Colonic mucosa (tissue), 4 donors: Measurements from ENCODE around the gene ATL1. TPM values are rescaled to one million over a fixed set of nuclear protein-coding genes. Genes with fewer than 3 reads are reported as not detected.

Source experiments
- DNase-seq: peaks from one replicate; pipeline ENCODE4 v3.0.0-alpha.2; 2020
- H3K27ac ChIP-seq: fragments of 200-600 bp; one replicate; pipeline ENCODE4 v1.8.0; 2021
- H3K27me3 ChIP-seq: fragments of 200-600 bp; one replicate; pipeline ENCODE4 v1.8.0; 2021
- H3K36me3 ChIP-seq: fragments of 200-600 bp; one replicate; pipeline ENCODE4 v1.8.0; 2021
- H3K4me1 ChIP-seq: fragments of 200-600 bp; one replicate; pipeline ENCODE4 v1.8.0; 2021; ENCODE audit warnings: mild to moderate bottlenecking
- H3K4me3 ChIP-seq: fragments of 200-600 bp; one replicate; pipeline ENCODE4 v1.8.0; 2021
- H3K9ac ChIP-seq, 2 donors: one replicate each; pipeline ENCODE4 v1.7.0; 2013; ENCODE audit warnings: control low read depth in 2 of 2, low read depth in 2 of 2, low read length in 2 of 2
- H3K9me3 ChIP-seq: fragments of 200-600 bp; one replicate; pipeline ENCODE4 v1.8.0; 2021
- CTCF ChIP-seq: fragments of 200-600 bp; IDR thresholded peaks from one replicate; pipeline ENCODE4 v1.8.0; 2022; ENCODE audit warnings: antibody characterized with exemption, mild to moderate bottlenecking
- intact Hi-C: fragments of 100-400 bp; cut with DNase I; formaldehyde crosslinking; loops from one replicate; pipeline ENCODE4 v1.14.1; 2022
- total RNA-seq, 2 donors: library from RNA; stranded (reverse); fragmentation: NEBNext Ultra II Directional in 1 of 2; extraction: Animal tissue kit (Norgen Biotek cat#: 25700) in 1 of 2; gene quantifications; one replicate each; pipeline ENCODE4 v1.2.1, GENCODE V29; 2021
- donor health status: healthy.
- donor health status: DM: no; HTN: no; CAD: no.
- donor health status: DM: no; HTN: no; CAD: no.

The ATL1 gene
- total RNA-seq, 2 donors from 2014 or later, result 4.3 to 11.9 TPM

- intact Hi-C loops, result no loop called here
- H3K4me1 ChIP-seq, result no peaks in the 10 kb centered on the region
- no peaks in the 10 kb centered on the region for H3K36me3 ChIP-seq
- H3K27me3 ChIP-seq, result no peaks in the 10 kb centered on the region
- no peak overlapping the region for H3K4me3 ChIP-seq
- no peak overlapping the region for H3K9ac ChIP-seq
- no peak overlapping the region for H3K27ac ChIP-seq
- no peak for TF ChIP-seq CTCF
- DNase-seq, result no peak
- no peaks in the 10 kb centered on the region for H3K9me3 ChIP-seq
Observed at GRCh38 chr14:50670196-50670865, 110.4 kb downstream of the ATL1 start.

GRCh38 chr14:50670866-50671256 lies 110.9 kb downstream of the ATL1 start:
- H3K4me1 ChIP-seq, result no peaks in the 10 kb centered on the region
- intact Hi-C loops, result no loop called here
- TF ChIP-seq CTCF, result no peak

GRCh38 chr14:50675597-50675996 lies 115.7 kb downstream of the ATL1 start:
- DNase-seq, result no peak
- Histone ChIP-seq H3K36me3 (no peaks in the 10 kb centered on the region), H3K4me1 (no peaks in the 10 kb centered on the region), H3K9me3 (no peaks in the 10 kb centered on the region), H3K27me3 (no peaks in the 10 kb centered on the region), H3K4me3 (no peak overlapping the region), H3K27ac (no peak overlapping the region), H3K9ac (no peak overlapping the region)
- intact Hi-C loops, result no loop called here
- no peak for TF ChIP-seq CTCF

More at GRCh38 chr14:50670866-50671256, 110.9 kb downstream of the ATL1 start:
- no peak for DNase-seq
- Histone ChIP-seq H3K27ac (no peak overlapping the region), H3K9ac (no peak overlapping the region), H3K9me3 (no peaks in the 10 kb centered on the region), H3K27me3 (no peaks in the 10 kb centered on the region), H3K36me3 (no peaks in the 10 kb centered on the region), H3K4me3 (no peak overlapping the region)

GRCh38 chr14:50676814-50677516 lies 117.0 kb downstream of the ATL1 start:
- intact Hi-C loops, result no loop called here
- TF ChIP-seq CTCF, result no peak
- Histone ChIP-seq H3K4me1 (no peaks in the 10 kb centered on the region), H3K4me3 (no peak overlapping the region), H3K9ac (no peak overlapping the region), H3K27me3 (no peaks in the 10 kb centered on the region), H3K36me3 (no peaks in the 10 kb centered on the region), H3K27ac (no peak overlapping the region), H3K9me3 (no peaks in the 10 kb centered on the region)
- DNase-seq, result no peak

GRCh38 chr14:50677527-50678063 lies 117.7 kb downstream of the ATL1 start:
- H3K9me3 ChIP-seq, result no peaks in the 10 kb centered on the region
- H3K27me3 ChIP-seq, result no peaks in the 10 kb centered on the region
- intact Hi-C loops, result no loop called here
- no peak overlapping the region for H3K9ac ChIP-seq
- no peak for DNase-seq
- no peak overlapping the region for H3K27ac ChIP-seq
- TF ChIP-seq CTCF, result no peak
- H3K4me3 ChIP-seq, result no peak overlapping the region
- no peaks in the 10 kb centered on the region for H3K4me1 ChIP-seq
- H3K36me3 ChIP-seq, result no peaks in the 10 kb centered on the region
